KBM-7 (cell line): ENCODE results near the gene POMT1.
"Not testable (repeated sequence)": the region's sequence is repeated elsewhere in the genome, so short reads cannot be mapped to it uniquely, and the experiment has no call there.

Source experiments
- DNase-seq: peaks from one replicate; pipeline ENCODE4 v3.0.0-alpha.2; 2015
- in situ Hi-C: fragments of 300-500 bp; cut with MboI; formaldehyde crosslinking; loops from 2 replicates; pipeline ENCODE4 v1.14.3; 2020; ENCODE audit warnings: low sequenced_read_pairs, low pct_unique_long_range_greater_than_20kb, mixed read lengths

Gene POMT1

GRCh38 chr9:131539223-131539923, 36.7 kb downstream of the POMT1 start:
- in situ Hi-C loops, result no loop called here

GRCh38 chr9:131543141-131543540, 40.4 kb downstream of the POMT1 start:
- no peak for DNase-seq
- in situ Hi-C loops, result no loop called here

More at GRCh38 chr9:131539223-131539923, 36.7 kb downstream of the POMT1 start:
- DNase-seq, result no peak

- in situ Hi-C loops, result no loop called here
- DNase-seq, result no peak
Observed at GRCh38 chr9:131545003-131545785, 42.5 kb downstream of the POMT1 start, which contains the start of gene PRRT1B. PRRT1B (plus strand) TSS chr9:131545523; CDS start chr9:131545616, 93 bp downstream.

- in situ Hi-C loops, result no loop called here
- DNase-seq, result no peak
Observed at GRCh38 chr9:131545786-131546335, 43.1 kb downstream of the POMT1 start.

GRCh38 chr9:131546336-131547084, 43.8 kb downstream of the POMT1 start:
- in situ Hi-C loops, result no loop called here
- DNase-seq, result no peak

- in situ Hi-C loops, DNase-seq: not testable (repeated sequence)
Observed at GRCh38 chr9:131549186-131549585, 46.5 kb downstream of the POMT1 start.

- DNase-seq, in situ Hi-C loops: not testable (repeated sequence)
Observed at GRCh38 chr9:131550465-131550864, 47.7 kb downstream of the POMT1 start.

- in situ Hi-C loops, result no loop called here
- no peak for DNase-seq
Observed at GRCh38 chr9:131552030-131552429, 49.3 kb downstream of the POMT1 start.

- no peak for DNase-seq
- in situ Hi-C loops, result no loop called here
Observed at GRCh38 chr9:131554087-131554842, 51.5 kb downstream of the POMT1 start.

- in situ Hi-C loops, result no loop called here
- DNase-seq, result no peak
Observed at GRCh38 chr9:131554843-131555351, 52.2 kb downstream of the POMT1 start.

GRCh38 chr9:131555841-131556673, 53.3 kb downstream of the POMT1 start:
- in situ Hi-C loops, result no loop called here
- DNase-seq, result no peak

- in situ Hi-C loops, result no loop called here
- DNase-seq, result no peak
Observed at GRCh38 chr9:131557855-131558548, 55.3 kb downstream of the POMT1 start.

- DNase-seq, result peak; percentile 18
- in situ Hi-C loops, result no loop called here
Observed at GRCh38 chr9:131559421-131560000, 56.8 kb downstream of the POMT1 start.

- no peak for DNase-seq
- in situ Hi-C loops, result no loop called here
Observed at GRCh38 chr9:131562032-131562959, 59.6 kb downstream of the POMT1 start.

GRCh38 chr9:131565369-131565768, 62.7 kb downstream of the POMT1 start:
- in situ Hi-C loops, result no loop called here
- DNase-seq, result no peak

- no peak for DNase-seq
Observed at GRCh38 chr9:131566158-131566557, 63.4 kb downstream of the POMT1 start.

More at GRCh38 chr9:131566158-131566557, 63.4 kb downstream of the POMT1 start:
- in situ Hi-C loops, result no loop called here
